ENCODE measurements around the gene DSCAML1. TPM values are rescaled to one million over a fixed set of nuclear protein-coding genes. Genes with fewer than 3 reads are reported as not detected.

The DSCAML1 gene
- total RNA-seq, 1 experiment from 2014 or later: 0.90 TPM

DNA sequence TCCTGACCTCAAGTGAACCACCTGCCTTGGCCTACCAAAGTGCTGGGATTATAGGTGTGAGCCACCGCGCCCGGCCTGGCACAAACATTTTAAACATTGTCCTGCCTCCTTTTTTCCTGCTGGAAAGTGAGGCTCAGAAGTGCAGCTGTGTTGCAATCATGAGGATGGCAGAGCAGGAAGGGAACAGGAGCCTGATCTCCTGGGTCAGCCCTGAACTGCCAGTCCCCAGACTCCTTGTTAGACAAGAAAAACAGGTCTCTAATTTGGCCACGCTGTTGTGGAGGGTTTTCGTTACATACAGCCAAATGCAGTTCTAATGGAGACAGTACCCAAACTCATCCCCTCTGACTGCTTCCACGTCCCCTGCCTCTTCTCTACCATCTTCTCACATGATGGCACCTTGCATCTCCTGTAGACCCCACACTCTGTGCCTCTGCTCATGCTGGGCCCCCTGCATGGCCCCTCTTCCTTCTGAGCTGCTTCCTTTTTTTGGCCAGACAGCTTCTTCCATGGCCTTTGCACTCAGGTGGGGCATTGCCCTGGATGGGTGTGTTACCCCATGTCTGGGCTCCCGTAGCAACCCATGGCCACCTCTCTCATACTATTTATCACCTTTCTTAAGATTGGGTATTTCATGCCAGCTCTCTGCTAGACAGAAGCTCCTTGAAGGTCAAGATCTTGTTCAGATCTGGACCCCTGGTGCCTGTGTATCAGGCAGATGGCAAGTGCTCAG lies 242.2 kb downstream of the DSCAML1 start:
- H3K4me1 Mint-ChIP-seq: peaks cover 29% of the 10 kb centered on the region

More for the DNA sequence above, 242.2 kb downstream of the DSCAML1 start:
- DNase-seq (ENCODE audit: low spot score): no peak
- CTCF ChIA-PET: interaction anchor here (1.0 kb wide), 1 partner anchor 60 kb away, joined by 3 read pairs; no protein-coding TSS in a partner anchor
- H3K36me3 Mint-ChIP-seq: no peaks in the 10 kb centered on the region
- POLR2A ChIA-PET: no interaction called here
- no peak for TF ChIP-seq ZBTB21 (CRISPR knock-in tag; IDR thresholded peaks at IDR 0.05; ENCODE audit: borderline replicate concordance)
- TF ChIP-seq ATF1 (CRISPR knock-in tag; IDR thresholded peaks at IDR 0.05): no peak
- TF ChIP-seq JAZF1 (CRISPR knock-in tag; IDR thresholded peaks at IDR 0.05): no peak
- TF ChIP-seq, protein P1, sequence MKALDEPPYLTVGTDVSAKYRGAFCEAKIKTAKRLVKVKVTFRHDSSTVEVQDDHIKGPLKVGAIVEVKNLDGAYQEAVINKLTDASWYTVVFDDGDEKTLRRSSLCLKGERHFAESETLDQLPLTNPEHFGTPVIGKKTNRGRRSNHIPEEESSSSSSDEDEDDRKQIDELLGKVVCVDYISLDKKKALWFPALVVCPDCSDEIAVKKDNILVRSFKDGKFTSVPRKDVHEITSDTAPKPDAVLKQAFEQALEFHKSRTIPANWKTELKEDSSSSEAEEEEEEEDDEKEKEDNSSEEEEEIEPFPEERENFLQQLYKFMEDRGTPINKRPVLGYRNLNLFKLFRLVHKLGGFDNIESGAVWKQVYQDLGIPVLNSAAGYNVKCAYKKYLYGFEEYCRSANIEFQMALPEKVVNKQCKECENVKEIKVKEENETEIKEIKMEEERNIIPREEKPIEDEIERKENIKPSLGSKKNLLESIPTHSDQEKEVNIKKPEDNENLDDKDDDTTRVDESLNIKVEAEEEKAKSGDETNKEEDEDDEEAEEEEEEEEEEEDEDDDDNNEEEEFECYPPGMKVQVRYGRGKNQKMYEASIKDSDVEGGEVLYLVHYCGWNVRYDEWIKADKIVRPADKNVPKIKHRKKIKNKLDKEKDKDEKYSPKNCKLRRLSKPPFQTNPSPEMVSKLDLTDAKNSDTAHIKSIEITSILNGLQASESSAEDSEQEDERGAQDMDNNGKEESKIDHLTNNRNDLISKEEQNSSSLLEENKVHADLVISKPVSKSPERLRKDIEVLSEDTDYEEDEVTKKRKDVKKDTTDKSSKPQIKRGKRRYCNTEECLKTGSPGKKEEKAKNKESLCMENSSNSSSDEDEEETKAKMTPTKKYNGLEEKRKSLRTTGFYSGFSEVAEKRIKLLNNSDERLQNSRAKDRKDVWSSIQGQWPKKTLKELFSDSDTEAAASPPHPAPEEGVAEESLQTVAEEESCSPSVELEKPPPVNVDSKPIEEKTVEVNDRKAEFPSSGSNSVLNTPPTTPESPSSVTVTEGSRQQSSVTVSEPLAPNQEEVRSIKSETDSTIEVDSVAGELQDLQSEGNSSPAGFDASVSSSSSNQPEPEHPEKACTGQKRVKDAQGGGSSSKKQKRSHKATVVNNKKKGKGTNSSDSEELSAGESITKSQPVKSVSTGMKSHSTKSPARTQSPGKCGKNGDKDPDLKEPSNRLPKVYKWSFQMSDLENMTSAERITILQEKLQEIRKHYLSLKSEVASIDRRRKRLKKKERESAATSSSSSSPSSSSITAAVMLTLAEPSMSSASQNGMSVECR (CRISPR knock-in tag; IDR thresholded peaks at IDR 0.05; ENCODE audit: borderline replicate concordance): no peak
- TF ChIP-seq SOX15 (CRISPR knock-in tag; IDR thresholded peaks at IDR 0.05): no peak
- no peak for TF ChIP-seq HMGA2 (CRISPR knock-in tag; IDR thresholded peaks at IDR 0.05)
- no peak for TF ChIP-seq FOXK1 (CRISPR knock-in tag; IDR thresholded peaks at IDR 0.05)
- TF ChIP-seq, protein P2, sequence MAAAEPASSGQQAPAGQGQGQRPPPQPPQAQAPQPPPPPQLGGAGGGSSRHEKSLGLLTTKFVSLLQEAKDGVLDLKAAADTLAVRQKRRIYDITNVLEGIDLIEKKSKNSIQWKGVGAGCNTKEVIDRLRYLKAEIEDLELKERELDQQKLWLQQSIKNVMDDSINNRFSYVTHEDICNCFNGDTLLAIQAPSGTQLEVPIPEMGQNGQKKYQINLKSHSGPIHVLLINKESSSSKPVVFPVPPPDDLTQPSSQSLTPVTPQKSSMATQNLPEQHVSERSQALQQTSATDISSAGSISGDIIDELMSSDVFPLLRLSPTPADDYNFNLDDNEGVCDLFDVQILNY (CRISPR knock-in tag; IDR thresholded peaks at IDR 0.05): no peak
- TF ChIP-seq, protein P3, sequence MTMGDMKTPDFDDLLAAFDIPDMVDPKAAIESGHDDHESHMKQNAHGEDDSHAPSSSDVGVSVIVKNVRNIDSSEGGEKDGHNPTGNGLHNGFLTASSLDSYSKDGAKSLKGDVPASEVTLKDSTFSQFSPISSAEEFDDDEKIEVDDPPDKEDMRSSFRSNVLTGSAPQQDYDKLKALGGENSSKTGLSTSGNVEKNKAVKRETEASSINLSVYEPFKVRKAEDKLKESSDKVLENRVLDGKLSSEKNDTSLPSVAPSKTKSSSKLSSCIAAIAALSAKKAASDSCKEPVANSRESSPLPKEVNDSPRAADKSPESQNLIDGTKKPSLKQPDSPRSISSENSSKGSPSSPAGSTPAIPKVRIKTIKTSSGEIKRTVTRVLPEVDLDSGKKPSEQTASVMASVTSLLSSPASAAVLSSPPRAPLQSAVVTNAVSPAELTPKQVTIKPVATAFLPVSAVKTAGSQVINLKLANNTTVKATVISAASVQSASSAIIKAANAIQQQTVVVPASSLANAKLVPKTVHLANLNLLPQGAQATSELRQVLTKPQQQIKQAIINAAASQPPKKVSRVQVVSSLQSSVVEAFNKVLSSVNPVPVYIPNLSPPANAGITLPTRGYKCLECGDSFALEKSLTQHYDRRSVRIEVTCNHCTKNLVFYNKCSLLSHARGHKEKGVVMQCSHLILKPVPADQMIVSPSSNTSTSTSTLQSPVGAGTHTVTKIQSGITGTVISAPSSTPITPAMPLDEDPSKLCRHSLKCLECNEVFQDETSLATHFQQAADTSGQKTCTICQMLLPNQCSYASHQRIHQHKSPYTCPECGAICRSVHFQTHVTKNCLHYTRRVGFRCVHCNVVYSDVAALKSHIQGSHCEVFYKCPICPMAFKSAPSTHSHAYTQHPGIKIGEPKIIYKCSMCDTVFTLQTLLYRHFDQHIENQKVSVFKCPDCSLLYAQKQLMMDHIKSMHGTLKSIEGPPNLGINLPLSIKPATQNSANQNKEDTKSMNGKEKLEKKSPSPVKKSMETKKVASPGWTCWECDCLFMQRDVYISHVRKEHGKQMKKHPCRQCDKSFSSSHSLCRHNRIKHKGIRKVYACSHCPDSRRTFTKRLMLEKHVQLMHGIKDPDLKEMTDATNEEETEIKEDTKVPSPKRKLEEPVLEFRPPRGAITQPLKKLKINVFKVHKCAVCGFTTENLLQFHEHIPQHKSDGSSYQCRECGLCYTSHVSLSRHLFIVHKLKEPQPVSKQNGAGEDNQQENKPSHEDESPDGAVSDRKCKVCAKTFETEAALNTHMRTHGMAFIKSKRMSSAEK (CRISPR knock-in tag; IDR thresholded peaks at IDR 0.05; ENCODE audit: borderline replicate concordance): no peak
- TF ChIP-seq, protein P4, sequence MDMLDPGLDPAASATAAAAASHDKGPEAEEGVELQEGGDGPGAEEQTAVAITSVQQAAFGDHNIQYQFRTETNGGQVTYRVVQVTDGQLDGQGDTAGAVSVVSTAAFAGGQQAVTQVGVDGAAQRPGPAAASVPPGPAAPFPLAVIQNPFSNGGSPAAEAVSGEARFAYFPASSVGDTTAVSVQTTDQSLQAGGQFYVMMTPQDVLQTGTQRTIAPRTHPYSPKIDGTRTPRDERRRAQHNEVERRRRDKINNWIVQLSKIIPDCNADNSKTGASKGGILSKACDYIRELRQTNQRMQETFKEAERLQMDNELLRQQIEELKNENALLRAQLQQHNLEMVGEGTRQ (CRISPR knock-in tag; IDR thresholded peaks at IDR 0.05): no peak
- TF ChIP-seq NFE2L1 (CRISPR knock-in tag; IDR thresholded peaks at IDR 0.05): no peak
- no peak for TF ChIP-seq TEAD4 (CRISPR knock-in tag; IDR thresholded peaks at IDR 0.05)
- TF ChIP-seq, protein P5, sequence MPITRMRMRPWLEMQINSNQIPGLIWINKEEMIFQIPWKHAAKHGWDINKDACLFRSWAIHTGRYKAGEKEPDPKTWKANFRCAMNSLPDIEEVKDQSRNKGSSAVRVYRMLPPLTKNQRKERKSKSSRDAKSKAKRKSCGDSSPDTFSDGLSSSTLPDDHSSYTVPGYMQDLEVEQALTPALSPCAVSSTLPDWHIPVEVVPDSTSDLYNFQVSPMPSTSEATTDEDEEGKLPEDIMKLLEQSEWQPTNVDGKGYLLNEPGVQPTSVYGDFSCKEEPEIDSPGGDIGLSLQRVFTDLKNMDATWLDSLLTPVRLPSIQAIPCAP (CRISPR knock-in tag; IDR thresholded peaks at IDR 0.05): no peak
- TF ChIP-seq, protein P6, sequence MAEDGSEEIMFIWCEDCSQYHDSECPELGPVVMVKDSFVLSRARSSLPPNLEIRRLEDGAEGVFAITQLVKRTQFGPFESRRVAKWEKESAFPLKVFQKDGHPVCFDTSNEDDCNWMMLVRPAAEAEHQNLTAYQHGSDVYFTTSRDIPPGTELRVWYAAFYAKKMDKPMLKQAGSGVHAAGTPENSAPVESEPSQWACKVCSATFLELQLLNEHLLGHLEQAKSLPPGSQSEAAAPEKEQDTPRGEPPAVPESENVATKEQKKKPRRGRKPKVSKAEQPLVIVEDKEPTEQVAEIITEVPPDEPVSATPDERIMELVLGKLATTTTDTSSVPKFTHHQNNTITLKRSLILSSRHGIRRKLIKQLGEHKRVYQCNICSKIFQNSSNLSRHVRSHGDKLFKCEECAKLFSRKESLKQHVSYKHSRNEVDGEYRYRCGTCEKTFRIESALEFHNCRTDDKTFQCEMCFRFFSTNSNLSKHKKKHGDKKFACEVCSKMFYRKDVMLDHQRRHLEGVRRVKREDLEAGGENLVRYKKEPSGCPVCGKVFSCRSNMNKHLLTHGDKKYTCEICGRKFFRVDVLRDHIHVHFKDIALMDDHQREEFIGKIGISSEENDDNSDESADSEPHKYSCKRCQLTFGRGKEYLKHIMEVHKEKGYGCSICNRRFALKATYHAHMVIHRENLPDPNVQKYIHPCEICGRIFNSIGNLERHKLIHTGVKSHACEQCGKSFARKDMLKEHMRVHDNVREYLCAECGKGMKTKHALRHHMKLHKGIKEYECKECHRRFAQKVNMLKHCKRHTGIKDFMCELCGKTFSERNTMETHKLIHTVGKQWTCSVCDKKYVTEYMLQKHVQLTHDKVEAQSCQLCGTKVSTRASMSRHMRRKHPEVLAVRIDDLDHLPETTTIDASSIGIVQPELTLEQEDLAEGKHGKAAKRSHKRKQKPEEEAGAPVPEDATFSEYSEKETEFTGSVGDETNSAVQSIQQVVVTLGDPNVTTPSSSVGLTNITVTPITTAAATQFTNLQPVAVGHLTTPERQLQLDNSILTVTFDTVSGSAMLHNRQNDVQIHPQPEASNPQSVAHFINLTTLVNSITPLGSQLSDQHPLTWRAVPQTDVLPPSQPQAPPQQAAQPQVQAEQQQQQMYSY (CRISPR knock-in tag; IDR thresholded peaks at IDR 0.05): no peak
- TF ChIP-seq TP53 (CRISPR knock-in tag; IDR thresholded peaks at IDR 0.05): no peak
- H3K4me3 Mint-ChIP-seq: no peak overlapping the region
- no peaks in the 10 kb centered on the region for H3K9me3 Mint-ChIP-seq
- ATAC-seq: no peak
- peaks cover 3% of the 10 kb centered on the region; the same call in 1 of the 2 replicates for H3K27me3 Mint-ChIP-seq (ENCODE audit: low read depth)
- H3K27ac Mint-ChIP-seq: no peak overlapping the region
